Keratinocyte (primary cell): ENCODE data around the gene ME1. TPM values are rescaled to one million over a fixed set of nuclear protein-coding genes. Genes with fewer than 3 reads are reported as not detected.

Experiments used
- DNase-seq: peaks from one replicate; pipeline ENCODE4 v3.0.0-alpha.2; 2011; ENCODE audit warnings: low read depth, missing footprints, low spot score
- FAIRE-seq: peaks from 2 replicates; lab custom pipeline; 2011; peaks lifted over from hg19 to GRCh38; lab: Jason Lieb, UNC
- H2AFZ ChIP-seq: 2 replicates; pipeline ENCODE4 v1.6.0; 2012; ENCODE audit warnings: low read length, control low read depth, inconsistent platforms; ENCODE audit not compliant: control insufficient read depth
- H3K27ac ChIP-seq: 2 replicates; pipeline ENCODE4 v1.5.1; 2011; ENCODE audit warnings: low read length; ENCODE audit not compliant: control insufficient read depth, insufficient read depth
- H3K27me3 ChIP-seq: 3 replicates; pipeline ENCODE4 v1.6.0; 2011; ENCODE audit warnings: low read length; ENCODE audit not compliant: control insufficient read depth, insufficient read depth; ENCODE audit errors: extremely low read depth
- H3K36me3 ChIP-seq, 2 experiments: 2 replicates in 1 of 2; 3 replicates in 1 of 2; pipeline ENCODE4 v1.5.1; 2011; ENCODE audit warnings: low read length in 2 of 2, mild to moderate bottlenecking in 1 of 2; ENCODE audit not compliant: control insufficient read depth in 2 of 2, insufficient read depth in 2 of 2; ENCODE audit errors: extremely low read depth in 1 of 2
- H3K4me1 ChIP-seq: 3 replicates; pipeline ENCODE4 v1.5.1; 2011; ENCODE audit warnings: low read length; ENCODE audit not compliant: control insufficient read depth, insufficient read depth; ENCODE audit errors: extremely low read depth
- H3K4me2 ChIP-seq: 3 replicates; pipeline ENCODE4 v1.6.0; 2011; ENCODE audit warnings: low read depth, low read length; ENCODE audit not compliant: control insufficient read depth, insufficient read depth; ENCODE audit errors: extremely low read depth
- H3K4me3 ChIP-seq, 3 experiments: fragments of 200-600 bp in 1 of 3; sonication (generic) in 1 of 3; 2 replicates in 2 of 3; 3 replicates in 1 of 3; pipeline ENCODE4 v1.5.1; 2011 to 2016; ENCODE audit warnings: low read length in 3 of 3, mild to moderate bottlenecking in 3 of 3, control low read depth in 2 of 3, inconsistent platforms in 1 of 3, low read depth in 1 of 3, mixed read lengths in 1 of 3, mixed run types in 1 of 3, moderate library complexity in 1 of 3; ENCODE audit not compliant: control insufficient read depth in 2 of 3, insufficient read depth in 2 of 3; ENCODE audit errors: extremely low read depth in 1 of 3
- H3K79me2 ChIP-seq: 2 replicates; pipeline ENCODE4 v1.6.0; 2012; ENCODE audit warnings: low read length; ENCODE audit not compliant: control insufficient read depth, insufficient read depth
- H3K9ac ChIP-seq: 3 replicates; pipeline ENCODE4 v1.6.0; 2011; ENCODE audit warnings: low read length; ENCODE audit not compliant: control insufficient read depth, insufficient read depth; ENCODE audit errors: extremely low read depth
- H3K9me1 ChIP-seq: 3 replicates; pipeline ENCODE4 v1.6.0; 2011; ENCODE audit warnings: low read length; ENCODE audit not compliant: control insufficient read depth, insufficient read depth; ENCODE audit errors: extremely low read depth
- H3K9me3 ChIP-seq: 2 replicates; pipeline ENCODE4 v1.5.1; 2012; ENCODE audit warnings: low read depth, low read length; ENCODE audit not compliant: control insufficient read depth
- H4K20me1 ChIP-seq: 3 replicates; pipeline ENCODE4 v1.6.0; 2011; ENCODE audit warnings: low read length; ENCODE audit not compliant: control insufficient read depth, insufficient read depth; ENCODE audit errors: extremely low read depth
- CTCF ChIP-seq, 3 experiments: IDR thresholded peaks in 1 of 3; conservative IDR thresholded peaks in 1 of 3; optimal IDR thresholded peaks in 1 of 3; 2 replicates in 2 of 3; 3 replicates in 1 of 3; pipeline versions ENCODE3 to v1.5.1; 2011; ENCODE audit warnings: low read length in 3 of 3, mild to moderate bottlenecking in 3 of 3, moderate library complexity in 2 of 3, control low read depth in 1 of 3, inconsistent platforms in 1 of 3; ENCODE audit not compliant: insufficient read depth in 2 of 3; ENCODE audit errors: extremely low read depth in 1 of 3
- EZH2 ChIP-seq: IDR thresholded peaks from one replicate; pipeline ENCODE4 v1.6.1; 2012; ENCODE audit warnings: inconsistent platforms, mild to moderate bottlenecking, low read length, moderate library complexity
- dilution Hi-C: fragments of 300-500 bp; cut with MboI; formaldehyde crosslinking; loops from one replicate; pipeline ENCODE4 v1.7.0; 2020; ENCODE audit warnings: low sequenced_read_pairs; ENCODE audit not compliant: extremely low pct_ligation_motif_present
- polyA plus RNA-seq, 5 experiments: library from polyadenylated mRNA; depleted of rRNA in 3 of 5; stranded (reverse) in 3 of 5; stranded (forward) in 1 of 5; unstranded in 1 of 5; fragments of >200 nt; gene quantifications; 1 replicate in 1 of 5; 2 replicates in 3 of 5; 3 replicates in 1 of 5; pipeline versions ENCODE4 v1.2.1 to v1.2.3, GENCODE V29; 2011 to 2012; ENCODE audit warnings: missing spikeins in 2 of 5, low read depth in 1 of 5, low replicate concordance in 1 of 5

The ME1 gene
- polyA plus RNA-seq, 1 donor (not counting 4 experiments of a cell fraction or from before 2014, with no cell fraction given): 27.7 TPM

GRCh38 chr6:83333500-83333899, 97.4 kb downstream of the ME1 start:
- Histone ChIP-seq H3K79me2 (peaks cover 4% of the 10 kb centered on the region), H3K27me3 (no peaks in the 10 kb centered on the region), H3K27ac (no peak overlapping the region), H3K36me3 (no peaks in the 10 kb centered on the region), H3K4me2 (no peak overlapping the region), H2AFZ (no peak overlapping the region), H3K9me1 (no peaks in the 10 kb centered on the region), H4K20me1 (no peaks in the 10 kb centered on the region), H3K4me1 (no peaks in the 10 kb centered on the region), H3K4me3 (no peak overlapping the region), H3K9ac (no peak overlapping the region), H3K9me3 (no peaks in the 10 kb centered on the region)
- dilution Hi-C loops: no loop called here
- TF ChIP-seq CTCF (optimal IDR thresholded peaks at IDR 0.05 in 1 of 3, IDR thresholded peaks at IDR 0.05 in 1 of 3, conservative IDR thresholded peaks at IDR 0.05 in 1 of 3; ENCODE audit: extremely low read depth in 1 of 3, insufficient read depth in 2 of 3, low read length in 3 of 3): no peak
- TF ChIP-seq EZH2: no peak
- FAIRE-seq (no peak), DNase-seq (no peak)

DNA sequence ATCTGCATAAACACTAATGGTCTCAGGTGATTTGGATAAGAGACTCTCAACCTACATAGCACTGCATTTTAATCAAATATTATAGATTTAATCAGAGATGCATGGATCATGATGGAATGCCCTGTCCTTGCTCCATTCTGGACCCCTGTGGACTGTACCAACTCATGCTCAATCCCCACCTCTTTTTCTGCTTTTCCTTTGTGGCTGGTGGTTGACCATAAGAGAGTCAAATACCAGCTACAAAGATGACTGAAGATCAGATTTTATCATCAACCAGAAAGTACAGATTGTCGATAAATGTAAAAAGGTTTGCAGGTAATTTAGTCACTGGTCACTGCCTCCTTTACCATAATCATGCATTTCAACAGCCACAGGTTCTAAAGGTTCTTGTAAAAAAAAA, 116.2 kb downstream of the ME1 start:
- TF ChIP-seq EZH2: no peak
- TF ChIP-seq CTCF (optimal IDR thresholded peaks at IDR 0.05 in 1 of 3, IDR thresholded peaks at IDR 0.05 in 1 of 3, conservative IDR thresholded peaks at IDR 0.05 in 1 of 3; ENCODE audit: extremely low read depth in 1 of 3, insufficient read depth in 2 of 3, low read length in 3 of 3): no peak
- no peak overlapping the region for H3K27ac ChIP-seq

More for the DNA sequence above, 116.2 kb downstream of the ME1 start:
- H4K20me1 ChIP-seq: no peaks in the 10 kb centered on the region
- H3K4me1 ChIP-seq: peaks cover 6% of the 10 kb centered on the region
- H3K36me3 ChIP-seq: peaks cover 0 to 4% of the 10 kb centered on the region in 2 experiments
- H2AFZ ChIP-seq: no peak overlapping the region
- no peaks in the 10 kb centered on the region for H3K27me3 ChIP-seq
- no peak for FAIRE-seq
- no peak overlapping the region for H3K4me3 ChIP-seq
- H3K9ac ChIP-seq: no peak overlapping the region
- no peak for DNase-seq
- no peaks in the 10 kb centered on the region for H3K9me1 ChIP-seq
- no peaks in the 10 kb centered on the region for H3K9me3 ChIP-seq
- no peak overlapping the region for H3K4me2 ChIP-seq
- dilution Hi-C loops: no loop called here
- no peaks in the 10 kb centered on the region for H3K79me2 ChIP-seq
